Measurements from ENCODE around the gene NUP155.
"Not testable (repeated sequence)": the region's sequence is repeated elsewhere in the genome, so short reads cannot be mapped to it uniquely, and the experiment has no call there.

The NUP155 gene

DNA sequence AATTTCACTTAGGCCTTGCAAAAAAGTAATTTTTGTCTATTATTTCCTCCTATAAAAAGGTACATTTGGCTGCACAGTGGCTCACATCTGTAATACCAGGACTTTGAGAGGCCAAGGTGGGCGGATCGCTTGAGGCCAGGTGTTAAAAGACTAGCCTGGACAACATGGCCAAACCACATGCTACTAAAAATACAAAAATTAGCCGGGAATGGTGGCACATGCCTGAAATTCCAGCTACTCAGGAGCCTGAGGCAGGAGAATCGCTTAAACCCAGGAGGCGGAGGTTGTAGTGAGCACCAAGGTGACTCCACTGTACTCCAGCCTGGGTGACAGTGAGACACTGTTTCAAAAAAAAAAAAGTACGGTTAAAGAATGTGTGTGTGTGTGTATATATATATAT is 15.7 kb downstream of the NUP155 start:
- H3K4me3 ChIP-seq (ENCODE audit: low read depth, low read length), result no peak overlapping the region
- peaks cover 20% of the 10 kb centered on the region for H3K36me3 ChIP-seq (ENCODE audit: insufficient read depth, low read length)
- H3K27me3 ChIP-seq (ENCODE audit: insufficient read depth, low read length), result no peaks in the 10 kb centered on the region
- H3K27ac ChIP-seq (ENCODE audit: low read depth, low read length), result no peak overlapping the region
- no peak overlapping the region for H2AFZ ChIP-seq (ENCODE audit: low read length, unreplicated experiment)
- H3K4me1 ChIP-seq (ENCODE audit: control insufficient read depth, insufficient read depth, low read length, unreplicated experiment), result no peaks in the 10 kb centered on the region
- peaks cover 3% of the 10 kb centered on the region for H3K79me2 ChIP-seq (ENCODE audit: control insufficient read depth, insufficient read depth, low read length, unreplicated experiment)

DNA sequence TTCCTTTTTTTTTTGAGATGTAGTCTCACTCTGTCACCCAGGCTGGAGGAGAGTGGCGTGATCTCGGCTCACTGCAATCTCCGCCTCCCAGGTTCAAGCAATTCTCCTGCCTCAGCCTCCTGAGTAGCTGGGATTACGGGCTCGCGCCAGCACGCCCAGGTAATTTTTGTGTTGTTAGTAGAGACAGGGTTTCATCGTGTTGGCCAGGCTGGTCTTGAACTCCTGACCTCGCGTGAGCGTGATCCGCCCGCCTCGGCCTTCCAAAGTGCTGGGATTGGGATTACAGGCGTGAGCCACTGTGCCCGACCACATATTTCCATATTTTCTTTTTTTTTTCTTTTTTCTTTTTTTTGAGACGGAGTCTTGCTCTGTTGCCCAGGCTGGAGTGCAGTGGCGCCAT is 28.2 kb downstream of the NUP155 start:
- not testable (repeated sequence) for H3K79me2 ChIP-seq (ENCODE audit: control insufficient read depth, insufficient read depth, low read length, unreplicated experiment); H2AFZ ChIP-seq (ENCODE audit: low read length, unreplicated experiment); H3K4me1 ChIP-seq (ENCODE audit: control insufficient read depth, insufficient read depth, low read length, unreplicated experiment); H3K27ac ChIP-seq (ENCODE audit: low read depth, low read length); H3K4me3 ChIP-seq (ENCODE audit: low read depth, low read length); H3K27me3 ChIP-seq (ENCODE audit: insufficient read depth, low read length)
- peaks cover 18% of the 10 kb centered on the region for H3K36me3 ChIP-seq (ENCODE audit: insufficient read depth, low read length)

- not testable (repeated sequence) for H2AFZ ChIP-seq (ENCODE audit: low read length, unreplicated experiment); H3K27ac ChIP-seq (ENCODE audit: low read depth, low read length); H3K27me3 ChIP-seq (ENCODE audit: insufficient read depth, low read length); H3K4me3 ChIP-seq (ENCODE audit: low read depth, low read length); H3K79me2 ChIP-seq (ENCODE audit: control insufficient read depth, insufficient read depth, low read length, unreplicated experiment); H3K4me1 ChIP-seq (ENCODE audit: control insufficient read depth, insufficient read depth, low read length, unreplicated experiment)
- peaks cover 19% of the 10 kb centered on the region for H3K36me3 ChIP-seq (ENCODE audit: insufficient read depth, low read length)
Observed at GRCh38 chr5:37334754-37335153, 36.2 kb downstream of the NUP155 start.

- Histone ChIP-seq H3K36me3 (ENCODE audit: insufficient read depth, low read length) (peaks cover 40% of the 10 kb centered on the region), H2AFZ (ENCODE audit: low read length, unreplicated experiment) (no peak overlapping the region), H3K4me1 (ENCODE audit: control insufficient read depth, insufficient read depth, low read length, unreplicated experiment) (no peaks in the 10 kb centered on the region), H3K79me2 (ENCODE audit: control insufficient read depth, insufficient read depth, low read length, unreplicated experiment) (no peaks in the 10 kb centered on the region), H3K27me3 (ENCODE audit: insufficient read depth, low read length) (no peaks in the 10 kb centered on the region), H3K4me3 (ENCODE audit: low read depth, low read length) (no peak overlapping the region), H3K27ac (ENCODE audit: low read depth, low read length) (no peak overlapping the region)
Observed at GRCh38 chr5:37326536-37326935, 44.4 kb downstream of the NUP155 start.

GRCh38 chr5:37323607-37324006 is 47.3 kb downstream of the NUP155 start:
- H3K4me3 ChIP-seq (ENCODE audit: low read depth, low read length), result no peak overlapping the region
- H2AFZ ChIP-seq (ENCODE audit: low read length, unreplicated experiment), result no peak overlapping the region
- H3K27ac ChIP-seq (ENCODE audit: low read depth, low read length), result no peak overlapping the region
- H3K79me2 ChIP-seq (ENCODE audit: control insufficient read depth, insufficient read depth, low read length, unreplicated experiment), result no peaks in the 10 kb centered on the region
- H3K36me3 ChIP-seq (ENCODE audit: insufficient read depth, low read length), result peaks cover 48% of the 10 kb centered on the region
- no peaks in the 10 kb centered on the region for H3K27me3 ChIP-seq (ENCODE audit: insufficient read depth, low read length)
- no peaks in the 10 kb centered on the region for H3K4me1 ChIP-seq (ENCODE audit: control insufficient read depth, insufficient read depth, low read length, unreplicated experiment)

- H2AFZ ChIP-seq (ENCODE audit: low read length, unreplicated experiment), result no peak overlapping the region
- no peaks in the 10 kb centered on the region for H3K27me3 ChIP-seq (ENCODE audit: insufficient read depth, low read length)
- no peak overlapping the region for H3K27ac ChIP-seq (ENCODE audit: low read depth, low read length)
- peaks cover 27% of the 10 kb centered on the region for H3K36me3 ChIP-seq (ENCODE audit: insufficient read depth, low read length)
- H3K4me3 ChIP-seq (ENCODE audit: low read depth, low read length), result no peak overlapping the region
- no peaks in the 10 kb centered on the region for H3K4me1 ChIP-seq (ENCODE audit: control insufficient read depth, insufficient read depth, low read length, unreplicated experiment)
- H3K79me2 ChIP-seq (ENCODE audit: control insufficient read depth, insufficient read depth, low read length, unreplicated experiment), result no peaks in the 10 kb centered on the region
Observed at GRCh38 chr5:37319037-37319782, 51.7 kb downstream of the NUP155 start.

- H3K4me1 ChIP-seq (ENCODE audit: control insufficient read depth, insufficient read depth, low read length, unreplicated experiment), result no peaks in the 10 kb centered on the region
- no peak overlapping the region for H3K27ac ChIP-seq (ENCODE audit: low read depth, low read length)
- H3K36me3 ChIP-seq (ENCODE audit: insufficient read depth, low read length), result peaks cover 28% of the 10 kb centered on the region
- no peak overlapping the region for H2AFZ ChIP-seq (ENCODE audit: low read length, unreplicated experiment)
- no peak overlapping the region for H3K4me3 ChIP-seq (ENCODE audit: low read depth, low read length)
- no peaks in the 10 kb centered on the region for H3K79me2 ChIP-seq (ENCODE audit: control insufficient read depth, insufficient read depth, low read length, unreplicated experiment)
- no peaks in the 10 kb centered on the region for H3K27me3 ChIP-seq (ENCODE audit: insufficient read depth, low read length)
Observed at GRCh38 chr5:37316027-37316426, 54.9 kb downstream of the NUP155 start.

- Histone ChIP-seq H3K27ac (ENCODE audit: low read depth, low read length) (no peak overlapping the region), H3K4me1 (ENCODE audit: control insufficient read depth, insufficient read depth, low read length, unreplicated experiment) (no peaks in the 10 kb centered on the region), H3K36me3 (ENCODE audit: insufficient read depth, low read length) (peaks cover 26% of the 10 kb centered on the region), H2AFZ (ENCODE audit: low read length, unreplicated experiment) (no peak overlapping the region), H3K79me2 (ENCODE audit: control insufficient read depth, insufficient read depth, low read length, unreplicated experiment) (no peaks in the 10 kb centered on the region), H3K4me3 (ENCODE audit: low read depth, low read length) (no peak overlapping the region), H3K27me3 (ENCODE audit: insufficient read depth, low read length) (no peaks in the 10 kb centered on the region)
Observed at GRCh38 chr5:37310360-37310759, 60.5 kb downstream of the NUP155 start.

DNA sequence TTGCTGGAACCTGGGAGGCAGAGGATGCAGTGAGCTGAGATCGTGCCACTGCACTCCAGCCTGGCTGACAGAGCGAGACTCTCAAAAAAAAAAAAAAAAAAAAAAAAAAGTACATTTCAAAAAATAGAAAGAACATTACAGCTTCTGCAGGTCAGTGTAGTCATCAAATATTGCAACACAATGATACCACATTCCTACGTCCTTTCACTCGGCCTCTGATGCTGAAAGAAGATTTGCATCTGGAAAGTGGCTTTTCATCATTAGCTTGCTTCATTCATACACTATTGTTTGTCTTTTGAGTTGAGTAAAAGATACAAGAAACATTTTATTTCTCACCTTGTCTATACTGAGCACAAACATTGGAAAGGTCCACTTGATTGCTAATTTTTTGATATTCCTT is 62.1 kb downstream of the NUP155 start:
- no peaks in the 10 kb centered on the region for H3K4me1 ChIP-seq (ENCODE audit: control insufficient read depth, insufficient read depth, low read length, unreplicated experiment)
- H3K27ac ChIP-seq (ENCODE audit: low read depth, low read length), result no peak overlapping the region
- no peaks in the 10 kb centered on the region for H3K27me3 ChIP-seq (ENCODE audit: insufficient read depth, low read length)
- H3K79me2 ChIP-seq (ENCODE audit: control insufficient read depth, insufficient read depth, low read length, unreplicated experiment), result no peaks in the 10 kb centered on the region
- peaks cover 28% of the 10 kb centered on the region for H3K36me3 ChIP-seq (ENCODE audit: insufficient read depth, low read length)
- no peak overlapping the region for H3K4me3 ChIP-seq (ENCODE audit: low read depth, low read length)
- no peak overlapping the region for H2AFZ ChIP-seq (ENCODE audit: low read length, unreplicated experiment)

GRCh38 chr5:37304888-37305287 is 66.0 kb downstream of the NUP155 start:
- peaks cover 44% of the 10 kb centered on the region for H3K36me3 ChIP-seq (ENCODE audit: insufficient read depth, low read length)
- no peak overlapping the region for H2AFZ ChIP-seq (ENCODE audit: low read length, unreplicated experiment)
- H3K27ac ChIP-seq (ENCODE audit: low read depth, low read length), result no peak overlapping the region
- H3K4me3 ChIP-seq (ENCODE audit: low read depth, low read length), result no peak overlapping the region
- no peaks in the 10 kb centered on the region for H3K27me3 ChIP-seq (ENCODE audit: insufficient read depth, low read length)
- H3K79me2 ChIP-seq (ENCODE audit: control insufficient read depth, insufficient read depth, low read length, unreplicated experiment), result no peaks in the 10 kb centered on the region
- H3K4me1 ChIP-seq (ENCODE audit: control insufficient read depth, insufficient read depth, low read length, unreplicated experiment), result no peaks in the 10 kb centered on the region

DNA sequence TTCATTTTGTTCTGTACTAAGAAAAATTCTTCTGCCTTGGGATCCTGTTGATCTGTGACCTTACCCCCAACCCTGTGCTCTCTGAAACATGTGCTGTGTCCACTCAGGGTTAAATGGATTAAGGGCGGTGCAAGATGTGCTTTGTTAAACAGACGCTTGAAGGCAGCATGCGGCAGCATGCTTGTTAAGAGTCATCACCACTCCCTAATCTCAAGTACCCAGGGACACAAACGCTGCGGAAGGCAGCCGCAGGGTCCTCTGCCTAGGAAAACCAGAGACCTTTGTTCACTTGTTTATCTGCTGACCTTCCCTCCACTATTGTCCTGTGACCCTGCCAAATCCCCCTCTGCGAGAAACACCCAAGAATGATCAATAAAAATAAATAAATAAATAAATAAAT is 74.6 kb downstream of the NUP155 start:
- H3K4me3 ChIP-seq (ENCODE audit: low read depth, low read length); H3K27ac ChIP-seq (ENCODE audit: low read depth, low read length); H3K79me2 ChIP-seq (ENCODE audit: control insufficient read depth, insufficient read depth, low read length, unreplicated experiment); H3K27me3 ChIP-seq (ENCODE audit: insufficient read depth, low read length); H3K4me1 ChIP-seq (ENCODE audit: control insufficient read depth, insufficient read depth, low read length, unreplicated experiment); H2AFZ ChIP-seq (ENCODE audit: low read length, unreplicated experiment): not testable (repeated sequence)
- peaks cover 32% of the 10 kb centered on the region for H3K36me3 ChIP-seq (ENCODE audit: insufficient read depth, low read length)
